Activated CD4-positive, alpha-beta T cell treated with anti-CD3 and anti-CD28 coated beads, Interleukin-2, amount 50 U/mL, for 4 hours (primary cell): ENCODE results near the gene BPGM.

ENCODE experiments used
- DNase-seq, 2 experiments: peaks; one replicate each; pipeline ENCODE4 v3.0.0-alpha.2; 2020

The BPGM gene

GRCh38 chr7:134723892-134724291 lies 77.2 kb downstream of the BPGM start:
- DNase-seq = no peak

GRCh38 chr7:134724606-134725005 lies 78.0 kb downstream of the BPGM start:
- DNase-seq = no peak

- DNase-seq = no peak
Measured at GRCh38 chr7:134726581-134726980, 79.9 kb downstream of the BPGM start.

- no peak for DNase-seq
Measured at GRCh38 chr7:134727711-134728110, 81.1 kb downstream of the BPGM start.
